Left ventricle myocardium inferior (tissue), 1 donor: ENCODE measurements around the gene CRHR2. TPM values are rescaled to one million over a fixed set of nuclear protein-coding genes. Genes with fewer than 3 reads are reported as not detected.

ENCODE experiments used
- DNase-seq: peaks from one replicate; pipeline ENCODE4 v3.0.0-alpha.2; 2020
- H3K27ac ChIP-seq: fragments of 200-600 bp; replicated peaks from 2 replicates; pipeline ENCODE4 v1.8.0; 2021
- H3K27me3 ChIP-seq: fragments of 200-600 bp; 2 replicates; pipeline ENCODE4 v1.8.0; 2021; ENCODE audit warnings: low read depth
- H3K36me3 ChIP-seq: fragments of 200-600 bp; 2 replicates; pipeline ENCODE4 v1.8.0; 2021
- H3K4me1 ChIP-seq: fragments of 200-600 bp; 2 replicates; pipeline ENCODE4 v1.8.0; 2021
- H3K4me3 ChIP-seq: fragments of 200-600 bp; 2 replicates; pipeline ENCODE4 v1.8.0; 2021; ENCODE audit warnings: mild to moderate bottlenecking, moderate library complexity
- H3K9me3 ChIP-seq: fragments of 200-600 bp; replicated peaks from 2 replicates; pipeline ENCODE4 v1.8.0; 2021
- intact Hi-C: fragments of 100-400 bp; cut with micrococcal nuclease; formaldehyde crosslinking; loops from one replicate; pipeline ENCODE4 v1.11.0; 2022
- total RNA-seq: library from RNA; stranded (reverse); fragmentation: NEBNext Ultra II Directional; extraction: Animal tissue kit (Norgen Biotek cat#: 25700); gene quantifications from one replicate; pipeline ENCODE4 v1.2.1, GENCODE V29; 2021
- TF ChIP-seq, protein P1 (sequence below): fragments of 200-600 bp; IDR thresholded peaks from 2 replicates; pipeline ENCODE4 v1.8.0; 2021; ENCODE audit warnings: antibody characterized with exemption, mild to moderate bottlenecking, borderline replicate concordance
- donor health status: DM: no; HTN: yes; CAD: no; lungs with severe emphysema.

Gene CRHR2
- total RNA-seq, 1 donor from 2014 or later = 0.19 TPM

DNA sequence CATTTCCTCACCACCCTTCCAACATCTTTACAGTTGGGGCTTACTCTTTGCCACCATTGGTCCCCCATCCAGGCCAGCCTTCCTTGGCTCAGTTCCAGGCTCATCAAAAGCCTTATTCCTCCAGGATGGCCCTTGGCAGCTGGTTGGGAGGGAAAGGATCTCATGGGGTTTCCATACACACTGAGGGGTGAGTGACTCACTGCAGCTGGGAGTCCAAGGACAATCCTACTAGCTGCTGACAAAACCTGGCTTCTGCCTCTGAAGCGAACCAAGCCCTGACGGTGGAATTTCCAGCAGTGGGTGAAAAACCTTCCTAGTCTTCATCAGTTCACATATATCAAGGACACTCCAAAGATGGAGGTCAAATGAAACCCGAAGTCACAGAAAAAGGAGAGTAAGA is 22.9 kb downstream of the CRHR2 start:
- TF ChIP-seq, protein P1, sequence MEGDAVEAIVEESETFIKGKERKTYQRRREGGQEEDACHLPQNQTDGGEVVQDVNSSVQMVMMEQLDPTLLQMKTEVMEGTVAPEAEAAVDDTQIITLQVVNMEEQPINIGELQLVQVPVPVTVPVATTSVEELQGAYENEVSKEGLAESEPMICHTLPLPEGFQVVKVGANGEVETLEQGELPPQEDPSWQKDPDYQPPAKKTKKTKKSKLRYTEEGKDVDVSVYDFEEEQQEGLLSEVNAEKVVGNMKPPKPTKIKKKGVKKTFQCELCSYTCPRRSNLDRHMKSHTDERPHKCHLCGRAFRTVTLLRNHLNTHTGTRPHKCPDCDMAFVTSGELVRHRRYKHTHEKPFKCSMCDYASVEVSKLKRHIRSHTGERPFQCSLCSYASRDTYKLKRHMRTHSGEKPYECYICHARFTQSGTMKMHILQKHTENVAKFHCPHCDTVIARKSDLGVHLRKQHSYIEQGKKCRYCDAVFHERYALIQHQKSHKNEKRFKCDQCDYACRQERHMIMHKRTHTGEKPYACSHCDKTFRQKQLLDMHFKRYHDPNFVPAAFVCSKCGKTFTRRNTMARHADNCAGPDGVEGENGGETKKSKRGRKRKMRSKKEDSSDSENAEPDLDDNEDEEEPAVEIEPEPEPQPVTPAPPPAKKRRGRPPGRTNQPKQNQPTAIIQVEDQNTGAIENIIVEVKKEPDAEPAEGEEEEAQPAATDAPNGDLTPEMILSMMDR = no peak
- Histone ChIP-seq H3K9me3 (no peaks in the 10 kb centered on the region), H3K27me3 (peaks cover 11% of the 10 kb centered on the region), H3K4me3 (no peak overlapping the region), H3K27ac (no peak overlapping the region), H3K4me1 (no peaks in the 10 kb centered on the region), H3K36me3 (no peaks in the 10 kb centered on the region)
- DNase-seq = no peak
- intact Hi-C loops = no loop called here

- Histone ChIP-seq H3K27ac (no peak overlapping the region), H3K9me3 (no peaks in the 10 kb centered on the region), H3K36me3 (no peaks in the 10 kb centered on the region), H3K4me1 (no peaks in the 10 kb centered on the region), H3K27me3 (peaks cover 5% of the 10 kb centered on the region), H3K4me3 (no peak overlapping the region)
- no peak for DNase-seq
- TF ChIP-seq, protein P1 = no peak
- intact Hi-C loops = no loop called here
Observed at GRCh38 chr7:30658479-30659074, 23.7 kb downstream of the CRHR2 start.

DNA sequence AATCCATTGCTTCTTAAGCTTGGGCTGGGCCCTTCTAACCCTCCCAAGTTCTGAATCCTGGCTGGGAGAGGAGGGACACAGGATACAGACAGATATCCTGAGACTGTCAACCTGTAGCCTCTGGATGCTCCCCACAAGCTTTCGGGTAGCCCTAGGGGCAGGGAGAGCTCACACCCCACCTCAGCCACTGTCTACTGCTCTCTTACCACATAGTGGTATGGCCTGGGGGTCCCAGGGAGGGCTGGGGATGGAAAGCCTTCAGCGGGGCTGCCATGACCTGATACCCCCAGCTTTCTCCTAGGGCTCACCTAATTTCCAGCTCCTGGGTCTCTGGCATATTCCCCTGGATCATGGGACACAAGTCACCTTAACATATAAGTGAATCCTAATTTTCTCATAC is 25.1 kb downstream of the CRHR2 start:
- TF ChIP-seq, protein P1 = no peak
- no peaks in the 10 kb centered on the region for H3K9me3 ChIP-seq

DNA sequence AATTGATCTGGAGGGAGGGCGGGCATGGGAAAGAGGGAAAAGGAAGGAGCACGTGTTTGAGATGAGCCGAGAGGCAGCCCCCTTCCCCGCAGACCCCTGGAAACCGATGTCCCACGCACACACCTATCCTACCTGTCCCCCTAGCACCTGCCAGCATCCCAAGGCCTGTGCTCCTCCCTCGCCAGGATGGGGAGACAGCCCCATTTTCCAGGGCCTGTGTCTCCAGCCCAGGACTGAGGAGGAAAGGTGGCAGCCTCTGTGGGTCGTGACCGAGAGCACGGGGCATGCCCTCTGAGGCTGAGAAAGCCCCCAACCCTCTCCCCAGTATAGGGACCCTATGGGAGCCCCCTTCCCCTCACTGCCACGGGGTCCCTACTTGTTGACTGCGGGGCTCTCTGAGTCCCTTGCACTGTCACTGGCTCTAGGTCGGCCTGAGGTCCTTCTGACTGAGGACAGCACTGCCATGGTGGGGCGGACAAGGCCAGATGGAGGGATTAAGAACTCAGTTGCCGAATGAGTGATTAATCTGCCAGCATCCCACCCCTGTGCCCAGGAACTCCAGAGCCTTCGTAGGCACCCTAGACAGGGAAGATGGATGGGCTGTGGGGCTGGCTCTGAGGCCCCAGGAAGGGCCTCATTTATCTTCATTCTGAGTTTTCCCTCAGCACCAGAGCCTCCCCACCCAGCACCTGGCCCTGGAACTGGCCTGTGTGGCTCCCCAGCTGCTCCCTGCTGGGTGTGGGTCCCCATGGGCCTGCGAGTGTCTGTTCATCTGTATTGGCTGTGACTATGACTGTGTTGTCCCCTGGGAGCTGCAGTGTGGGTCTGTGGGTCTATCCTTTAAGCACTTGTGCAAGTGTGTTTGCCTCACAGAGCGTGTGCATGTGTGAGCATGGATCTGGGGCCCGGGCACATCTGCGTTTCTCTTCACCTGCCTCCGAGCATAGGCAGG is 26.0 kb downstream of the CRHR2 start:
- TF ChIP-seq, protein P1 = no peak
- no peaks in the 10 kb centered on the region for H3K9me3 ChIP-seq
- no peaks in the 10 kb centered on the region for H3K27me3 ChIP-seq
- H3K4me3 ChIP-seq = no peak overlapping the region
- H3K4me1 ChIP-seq = no peaks in the 10 kb centered on the region
- DNase-seq = no peak
- intact Hi-C loops = no loop called here
- no peak overlapping the region for H3K27ac ChIP-seq
- no peaks in the 10 kb centered on the region for H3K36me3 ChIP-seq

More for the DNA sequence above, 25.1 kb downstream of the CRHR2 start:
- no peak for DNase-seq
- no peak overlapping the region for H3K4me3 ChIP-seq
- no peaks in the 10 kb centered on the region for H3K27me3 ChIP-seq
- H3K27ac ChIP-seq = no peak overlapping the region
- no peaks in the 10 kb centered on the region for H3K36me3 ChIP-seq
- intact Hi-C loops = no loop called here
- no peaks in the 10 kb centered on the region for H3K4me1 ChIP-seq

DNA sequence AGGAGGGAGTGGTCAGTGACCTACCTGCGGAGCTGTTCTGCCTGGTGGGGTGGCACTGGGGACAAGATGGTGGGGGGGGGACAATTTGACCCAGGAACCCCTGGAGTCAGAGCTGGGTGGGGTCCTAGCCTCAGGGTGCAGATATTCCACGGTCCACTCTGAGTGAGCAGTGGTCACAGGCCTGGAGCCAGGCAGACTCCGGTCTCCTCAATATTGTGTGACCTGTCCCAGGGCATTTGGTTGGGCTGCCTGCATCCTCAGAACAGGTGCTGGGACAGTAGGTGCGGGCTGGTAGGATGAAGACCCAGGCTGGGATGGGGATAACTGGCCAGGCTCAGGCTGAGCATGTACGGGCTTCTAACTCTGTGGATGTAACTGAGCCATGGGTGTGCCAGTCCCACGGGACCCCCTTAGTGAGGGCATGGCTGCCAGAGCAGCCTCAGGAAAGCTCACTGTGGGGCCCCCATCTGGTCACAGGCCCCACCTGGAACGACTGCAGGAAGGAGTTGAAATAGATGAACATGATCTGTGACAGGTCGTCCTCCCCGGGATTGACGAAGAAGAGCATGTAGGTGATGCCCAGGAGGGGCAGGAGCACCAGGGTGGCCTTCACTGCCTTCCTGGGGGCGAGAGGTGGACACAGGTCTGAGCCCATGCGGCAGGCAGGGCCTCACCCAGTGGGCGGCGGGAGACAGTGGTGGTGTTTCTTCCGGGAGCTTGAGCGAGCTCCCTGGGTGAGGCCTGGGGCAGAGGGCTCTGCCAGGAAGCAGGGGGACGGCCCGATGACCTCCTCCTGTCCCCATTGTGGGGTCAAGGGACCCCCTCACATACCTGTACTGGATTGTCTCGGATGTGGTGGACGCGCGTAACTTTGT is 26.9 kb downstream of the CRHR2 start:
- Histone ChIP-seq H3K36me3 (no peaks in the 10 kb centered on the region), H3K27ac (no peak overlapping the region), H3K9me3 (no peaks in the 10 kb centered on the region), H3K27me3 (no peaks in the 10 kb centered on the region), H3K4me1 (no peaks in the 10 kb centered on the region), H3K4me3 (no peak overlapping the region)
- intact Hi-C loops = no loop called here
- no peak for DNase-seq
- TF ChIP-seq, protein P1 = no peak
